H1 (cell line): ENCODE results near the gene NCOA5. TPM values are rescaled to one million over a fixed set of nuclear protein-coding genes. Genes with fewer than 3 reads are reported as not detected.

Source experiments
- CTCF ChIA-PET: fragments of 300-600 bp; sonication (Branson Sonifier 250); formaldehyde crosslinking; loops from one replicate; lab custom pipeline; 2021; ENCODE audit not compliant: partially characterized antibody; lab: Charles Lee
- POLR2A ChIA-PET: fragments of 300-600 bp; sonication (Branson Sonifier 250); formaldehyde crosslinking; loops from one replicate; lab custom pipeline; 2021; ENCODE audit warnings: inconsistent platforms; ENCODE audit not compliant: partially characterized antibody; lab: Charles Lee
- DNase-seq, 2 experiments: peaks; one replicate each; pipeline versions ENCODE4 v3.0.0 to v3.0.0-alpha.2; 2010 to 2022; ENCODE audit warnings: low spot score in 2 of 2, low read depth in 1 of 2, mixed read lengths in 1 of 2
- FAIRE-seq: peaks from 2 replicates; lab custom pipeline; 2011; peaks lifted over from hg19 to GRCh38; lab: Jason Lieb, UNC
- H2AFZ ChIP-seq: 2 replicates; pipeline ENCODE4 v1.8.1; 2012; ENCODE audit warnings: low read length, inconsistent platforms
- H2AK5ac ChIP-seq: 2 replicates; pipeline ENCODE4 v1.6.1; 2013; ENCODE audit warnings: low read depth, low read length
- H2BK120ac ChIP-seq: replicated peaks from 2 replicates; pipeline ENCODE3; 2013; ENCODE audit warnings: low read depth, low read length, inconsistent platforms
- H2BK12ac ChIP-seq: 2 replicates; pipeline ENCODE4 v1.6.1; 2013; ENCODE audit warnings: low read depth, low read length
- H2BK15ac ChIP-seq: 2 replicates; pipeline ENCODE4 v1.6.1; 2013; ENCODE audit warnings: low read length
- H2BK20ac ChIP-seq: 2 replicates; pipeline ENCODE4 v1.6.1; 2013; ENCODE audit warnings: low read length
- H2BK5ac ChIP-seq: 2 replicates; pipeline ENCODE4 v1.6.1; 2013; ENCODE audit warnings: low read depth, low read length
- H3K14ac ChIP-seq: 2 replicates; pipeline ENCODE4 v1.6.1; 2013; ENCODE audit warnings: inconsistent platforms; ENCODE audit not compliant: insufficient read length
- H3K18ac ChIP-seq: 2 replicates; pipeline ENCODE4 v1.6.1; 2013; ENCODE audit warnings: low read length; ENCODE audit errors: extremely low read depth
- H3K23ac ChIP-seq: 2 replicates; pipeline ENCODE4 v1.6.1; 2013; ENCODE audit warnings: inconsistent platforms; ENCODE audit not compliant: insufficient read length
- H3K23me2 ChIP-seq: 2 replicates; pipeline ENCODE4 v1.6.1; 2013; ENCODE audit warnings: low read depth, low read length
- H3K27ac ChIP-seq: 2 replicates; pipeline ENCODE4 v1.6.1; 2011; ENCODE audit warnings: low read depth, low read length, inconsistent platforms
- H3K27me3 ChIP-seq, 4 experiments: replicated peaks in 1 of 4; 1 replicate in 1 of 4; 2 replicates in 3 of 4; pipeline versions ENCODE4 v1.6.1 to v1.8.1; 2011 to 2013; ENCODE audit warnings: low read length in 3 of 4, mild to moderate bottlenecking in 3 of 4, inconsistent platforms in 2 of 4, mixed read lengths in 2 of 4, moderate library complexity in 1 of 4; ENCODE audit not compliant: control insufficient read depth in 3 of 4, insufficient read depth in 3 of 4; ENCODE audit errors: extremely low read depth in 1 of 4
- H3K36me3 ChIP-seq, 4 experiments: 2 replicates each; pipeline versions ENCODE4 v1.6.1 to v1.8.1; 2011 to 2013; ENCODE audit warnings: mild to moderate bottlenecking in 4 of 4, low read length in 3 of 4, moderate library complexity in 2 of 4, control low read depth in 1 of 4, inconsistent platforms in 1 of 4; ENCODE audit not compliant: insufficient read depth in 4 of 4, control insufficient read depth in 2 of 4
- H3K4ac ChIP-seq: replicated peaks from 2 replicates; pipeline ENCODE3; 2013; ENCODE audit warnings: low read length, low read depth, mixed read lengths, inconsistent platforms; ENCODE audit not compliant: insufficient read length
- H3K4me1 ChIP-seq, 4 experiments: replicated peaks in 1 of 4; 1 replicate in 1 of 4; 2 replicates in 3 of 4; pipeline versions ENCODE4 v1.6.1 to v1.8.1; 2011 to 2013; ENCODE audit warnings: low read length in 3 of 4, inconsistent platforms in 2 of 4, mixed read lengths in 1 of 4; ENCODE audit not compliant: insufficient read depth in 4 of 4, control insufficient read depth in 3 of 4
- H3K4me2 ChIP-seq, 2 experiments: 2 replicates each; pipeline versions ENCODE4 v1.6.1 to v1.8.1; 2011 to 2013; ENCODE audit warnings: low read depth in 2 of 2, low read length in 2 of 2, control low read depth in 1 of 2, inconsistent platforms in 1 of 2, mild to moderate bottlenecking in 1 of 2; ENCODE audit not compliant: insufficient read depth in 1 of 2
- H3K4me3 ChIP-seq, 4 experiments: fragments of 200-600, 300-600 bp in 1 of 4; sonication (generic), shearing (Covaris generic), sonication (Bioruptor Twin) in 1 of 4; 2 replicates each; pipeline versions ENCODE4 v1.5.1 to v1.8.1; 2011 to 2016; ENCODE audit warnings: low read length in 4 of 4, low read depth in 3 of 4, control low read depth in 2 of 4, inconsistent platforms in 2 of 4, mild to moderate bottlenecking in 2 of 4, mixed read lengths in 1 of 4, moderate library complexity in 1 of 4; ENCODE audit not compliant: insufficient read depth in 2 of 4; ENCODE audit errors: extremely low read depth in 1 of 4
- H3K56ac ChIP-seq: replicated peaks from 2 replicates; pipeline ENCODE3; 2013; ENCODE audit warnings: low read depth, mild to moderate bottlenecking, mixed read lengths, low read length, inconsistent platforms; ENCODE audit not compliant: insufficient read length
- H3K79me1 ChIP-seq: 2 replicates; pipeline ENCODE4 v1.6.1; 2013; ENCODE audit warnings: low read depth, low read length, control low read depth
- H3K79me2 ChIP-seq, 2 experiments: 2 replicates each; pipeline versions ENCODE4 v1.6.1 to v1.8.1; 2012 to 2013; ENCODE audit warnings: low read length in 2 of 2, mild to moderate bottlenecking in 2 of 2, inconsistent platforms in 1 of 2; ENCODE audit not compliant: insufficient read depth in 2 of 2, control insufficient read depth in 1 of 2
- H3K9ac ChIP-seq, 4 experiments: replicated peaks in 1 of 4; 1 replicate in 1 of 4; 2 replicates in 3 of 4; pipeline versions ENCODE4 v1.6.1 to v1.8.1; 2011 to 2013; ENCODE audit warnings: low read depth in 3 of 4, low read length in 3 of 4, control low read depth in 2 of 4, mild to moderate bottlenecking in 2 of 4, moderate library complexity in 2 of 4, inconsistent platforms in 1 of 4; ENCODE audit errors: extremely low read depth in 1 of 4
- H3K9me3 ChIP-seq, 2 experiments: 2 replicates each; pipeline versions ENCODE4 v1.6.1 to v1.8.1; 2012 to 2013; ENCODE audit warnings: mild to moderate bottlenecking in 2 of 2, moderate library complexity in 2 of 2, control low read depth in 1 of 2, inconsistent platforms in 1 of 2, low read depth in 1 of 2, low read length in 1 of 2, mixed read lengths in 1 of 2; ENCODE audit not compliant: insufficient read depth in 2 of 2
- H4K20me1 ChIP-seq, 2 experiments: replicated peaks in 1 of 2; 2 replicates each; pipeline versions ENCODE3 to v1.8.1; 2011 to 2013; ENCODE audit warnings: inconsistent platforms in 2 of 2, low read length in 2 of 2, mild to moderate bottlenecking in 1 of 2; ENCODE audit not compliant: insufficient read depth in 2 of 2, control insufficient read depth in 1 of 2
- H4K5ac ChIP-seq: 2 replicates; pipeline ENCODE4 v1.6.1; 2013; ENCODE audit warnings: low read length, low read depth, mixed read lengths, inconsistent platforms; ENCODE audit not compliant: insufficient read length
- H4K8ac ChIP-seq: 2 replicates; pipeline ENCODE4 v1.8.0; 2013; ENCODE audit warnings: mild to moderate bottlenecking, moderate library complexity, low read length, inconsistent platforms; ENCODE audit not compliant: insufficient read depth; ENCODE audit errors: extremely low read depth
- H4K91ac ChIP-seq: replicated peaks from 2 replicates; pipeline ENCODE3; 2013; ENCODE audit warnings: low read length, mixed read lengths, inconsistent platforms; ENCODE audit not compliant: insufficient read length
- CBX5 ChIP-seq: fragments of 300-800, 300-1000 bp; sonication (generic); IDR thresholded peaks from 2 replicates; pipeline ENCODE4 v1.7.1; 2016; ENCODE audit warnings: antibody characterized with exemption, low read length, low read depth
- CBX8 ChIP-seq: fragments of 300-800, 300-1000 bp; sonication (generic); IDR thresholded peaks from 2 replicates; pipeline ENCODE4 v1.7.1; 2016; ENCODE audit warnings: low read depth, low read length, borderline replicate concordance
- CREB1 ChIP-seq: IDR thresholded peaks from 2 replicates; pipeline ENCODE4 v1.6.1; 2012; ENCODE audit warnings: inconsistent platforms
- JUND ChIP-seq: IDR thresholded peaks from 2 replicates; pipeline ENCODE4 v1.6.1; 2011; ENCODE audit warnings: mild to moderate bottlenecking, improper control_type of control experiment, low read length
- KDM1A ChIP-seq: fragments of 200-600, 300-600 bp; sonication (generic); IDR thresholded peaks from 2 replicates; pipeline ENCODE4 v1.7.1; 2016; ENCODE audit warnings: mild to moderate bottlenecking, low read length, borderline replicate concordance
- PHF8 ChIP-seq: fragments of 200-600 bp; sonication (generic); conservative IDR thresholded peaks from 2 replicates; pipeline ENCODE4 v1.7.1; 2012; ENCODE audit warnings: low read depth, mild to moderate bottlenecking, inconsistent platforms, low read length, moderate library complexity
- RAD21 ChIP-seq, 2 experiments: IDR thresholded peaks in 1 of 2; conservative IDR thresholded peaks in 1 of 2; 2 replicates each; pipeline ENCODE4 v1.6.1; 2011; ENCODE audit warnings: low read depth in 2 of 2, low read length in 2 of 2, improper control_type of control experiment in 1 of 2, inconsistent platforms in 1 of 2, mild to moderate bottlenecking in 1 of 2, moderate library complexity in 1 of 2
- RBBP5 ChIP-seq: IDR thresholded peaks from 2 replicates; pipeline ENCODE4 v1.7.1; 2012; ENCODE audit warnings: low read depth, mild to moderate bottlenecking, inconsistent platforms, low read length, moderate library complexity, borderline replicate concordance
- RXRA ChIP-seq: IDR thresholded peaks from 2 replicates; pipeline ENCODE4 v1.6.1; 2011; ENCODE audit warnings: low read depth, mild to moderate bottlenecking, low read length, moderate library complexity; ENCODE audit not compliant: insufficient read depth
- SIRT6 ChIP-seq: IDR thresholded peaks from one replicate; pipeline ENCODE4 v1.7.1; 2012; ENCODE audit warnings: low read length, inconsistent platforms
- TAF7 ChIP-seq: optimal IDR thresholded peaks from 2 replicates; pipeline ENCODE3; 2011; ENCODE audit warnings: low read depth, mild to moderate bottlenecking, inconsistent platforms, low read length, moderate library complexity, borderline replicate concordance
- WGBS, 2 experiments: shearing (Covaris generic) in 1 of 2; methylation state at CpG; one replicate each; pipeline versions ENCODE4 v1.1.6 to v1.1.7; 2013 to 2015; ENCODE audit warnings: low lambda C conversion rate in 2 of 2, mixed read lengths in 2 of 2, inconsistent platforms in 1 of 2, low coverage in 1 of 2, missing lambda C conversion rate in 1 of 2; ENCODE audit not compliant: insufficient replicate concordance in 2 of 2, insufficient coverage in 1 of 2, insufficient read length in 1 of 2; ENCODE audit errors: extremely low coverage in 1 of 2, missing lambda C conversion rate in 1 of 2; 5-methylcytosine and 5-hydroxymethylcytosine counted together
- polyA plus RNA-seq, 7 experiments: library from polyadenylated mRNA; depleted of rRNA in 3 of 7; stranded (reverse) in 5 of 7; unstranded in 2 of 7; fragments of >200 nt in 5 of 7; fragments of 200-250 nt in 2 of 7; gene quantifications; 1 replicate in 5 of 7; 2 replicates in 1 of 7; 4 replicates in 1 of 7; pipeline versions ENCODE4 v1.2.1 to v1.2.3, GENCODE V29; 2011 to 2013; ENCODE audit warnings: missing spikeins in 2 of 7, mixed read lengths in 2 of 7
- total RNA-seq: library from RNA; stranded (reverse); fragmentation: NEBNext Ultra II Directional; extraction: Animal tissue kit (Norgen Biotek cat#: 25700); gene quantifications from 2 replicates; pipeline ENCODE4 v1.2.1, GENCODE V29; 2021

NCOA5 gene
- total and polyA plus RNA-seq, 2 of the 8 experiments (the other 6 are each of a cell fraction or from before 2014, with no cell fraction given) = 20.4 to 29.0 TPM

- Histone ChIP-seq H3K9me3 (no peaks in the 10 kb centered on the region), H3K18ac (no peak overlapping the region), H2AFZ (no peak overlapping the region), H3K27me3 (peaks cover 2 to 26% (median 7%) of the 10 kb centered on the region in 4 experiments; a peak in 6 of 7 replicates), H3K56ac (no peak overlapping the region), H3K23ac (no peak overlapping the region), H3K14ac (no peak overlapping the region), H2AK5ac (no peak overlapping the region), H4K20me1 (peaks cover 0 to 15% of the 10 kb centered on the region in 2 experiments), H2BK120ac (no peak overlapping the region), H4K91ac (no peak overlapping the region), H3K4me2 (peak overlapping the region in 1 of 2 experiments; percentile 72; a peak in 1 of 4 replicates), H2BK5ac (no peak overlapping the region), H3K79me2 (no peaks in the 10 kb centered on the region), H3K4ac (no peak overlapping the region), H2BK15ac (no peak overlapping the region), H3K79me1 (no peaks in the 10 kb centered on the region), H3K23me2 (peaks cover 8% of the 10 kb centered on the region), H3K4me3 (peak overlapping the region in 1 of 4 experiments; percentile 80; a peak in 1 of 8 replicates), H4K5ac (no peak overlapping the region), H3K4me1 (no peaks in the 10 kb centered on the region; a peak in 2 of 7 replicates), H3K36me3 (no peaks in the 10 kb centered on the region), H3K27ac (no peak overlapping the region), H4K8ac (no peak overlapping the region), H2BK20ac (no peak overlapping the region), H3K9ac (no peak overlapping the region), H2BK12ac (no peak overlapping the region)
- POLR2A ChIA-PET = no interaction called here
- CTCF ChIA-PET = interaction anchor here (1.1 to 1.3 kb wide), 4 partner anchors 9 to 71 kb away, joined by 4 to 5 read pairs (median 5); no protein-coding TSS in a partner anchor
- WGBS, 2 experiments = 97% methylated on average over 4 of the region's 4 CpGs; no CpG with 5 or more reads in 1 of the 2 experiments
- FAIRE-seq (no peak), DNase-seq (no peak)
- TF ChIP-seq PHF8 = no peak
- no peak for TF ChIP-seq CBX5
- no peak for TF ChIP-seq CBX8
- TF ChIP-seq KDM1A = no peak
- no peak for TF ChIP-seq SIRT6
- no peak for TF ChIP-seq CREB1
- TF ChIP-seq RAD21 (IDR thresholded peaks at IDR 0.05 in 1 of 2, conservative IDR thresholded peaks at IDR 0.05 in 1 of 2; ENCODE audit: low read depth in 2 of 2, low read length in 2 of 2) = no peak
- TF ChIP-seq RBBP5 = no peak
- TF ChIP-seq JUND = no peak
- TF ChIP-seq TAF7 = no peak
- TF ChIP-seq RXRA = no peak
Measured at GRCh38 chr20:46020555-46020954, 69.2 kb downstream of the NCOA5 start.
